GM12878 (cell line): ENCODE results near the gene AMBRA1. TPM values are rescaled to one million over a fixed set of nuclear protein-coding genes. Genes with fewer than 3 reads are reported as not detected.

Experiments used
- ATAC-seq: fragments of 200-7000 bp; cut with Tn5 transposase; 3 replicates; pipeline ENCODE4 v1.9.1; 2020; ENCODE audit warnings: mild to moderate bottlenecking, moderate library complexity
- BruUV-seq: library from RNA; stranded (reverse); fragments of 400-500 nt; replicated peaks from 2 replicates; lab custom pipeline; 2021; lab: Mats Ljungman, UMichigan
- CTCF ChIA-PET: fragments of 300-600 bp; sonication (Branson Sonifier 250); formaldehyde crosslinking; extraction: SDS; loops from one replicate; lab custom pipeline; 2021; ENCODE audit warnings: inconsistent platforms; lab: Yijun Ruan, JAX
- POLR2A ChIA-PET: fragments of 350-600 bp; formaldehyde crosslinking; extraction: SDS; loops from one replicate; lab custom pipeline; 2021; ENCODE audit warnings: inconsistent platforms; lab: Charles Lee
- RAD21 ChIA-PET: fragments of 300-600 bp; sonication (Branson Sonifier 250); formaldehyde crosslinking; loops from one replicate; lab custom pipeline; 2023; ENCODE audit warnings: antibody characterized with exemption; ENCODE audit not compliant: unreplicated experiment; lab: Charles Lee
- SMC1A ChIA-PET: fragments of 300-600 bp; sonication (Branson Sonifier 250); formaldehyde crosslinking; loops from one replicate; lab custom pipeline; 2023; ENCODE audit not compliant: unreplicated experiment, uncharacterized antibody; lab: Charles Lee
- DNase-seq: peaks from one replicate; pipeline ENCODE4 v3.0.0-alpha.2; 2011; ENCODE audit warnings: low read depth, low spot score
- FAIRE-seq: peaks from 3 replicates; lab custom pipeline; 2011; peaks lifted over from hg19 to GRCh38; lab: Jason Lieb, UNC
- H2AFZ ChIP-seq: 2 replicates; pipeline ENCODE4 v1.6.0; 2011; ENCODE audit warnings: low read depth, low read length, control low read depth; ENCODE audit not compliant: control insufficient read depth
- H3K27ac ChIP-seq: 2 replicates; pipeline ENCODE4 v1.5.1; 2011; ENCODE audit warnings: control low read depth; ENCODE audit not compliant: control insufficient read depth, insufficient read depth
- H3K27me3 ChIP-seq, 2 experiments: replicated peaks in 1 of 2; 2 replicates each; pipeline versions ENCODE4 v1.6.0 to v1.6.1; 2011; ENCODE audit warnings: low read length in 1 of 2; ENCODE audit not compliant: control insufficient read depth in 2 of 2, insufficient read depth in 2 of 2
- H3K36me3 ChIP-seq, 2 experiments: 2 replicates each; pipeline ENCODE4 v1.5.1; 2011; ENCODE audit warnings: low read length in 1 of 2; ENCODE audit not compliant: control insufficient read depth in 2 of 2, insufficient read depth in 2 of 2
- H3K4me1 ChIP-seq: 2 replicates; pipeline ENCODE4 v1.6.1; 2011; ENCODE audit warnings: mild to moderate bottlenecking, low read length, moderate library complexity, mixed read lengths; ENCODE audit not compliant: control insufficient read depth, insufficient read depth
- H3K4me2 ChIP-seq: 2 replicates; pipeline ENCODE4 v1.6.0; 2011; ENCODE audit warnings: control low read depth; ENCODE audit not compliant: control insufficient read depth, insufficient read depth
- H3K4me3 ChIP-seq: fragments of 200-600 bp; sonication (generic); 2 replicates; pipeline ENCODE4 v1.5.1; 2016
- H3K79me2 ChIP-seq: 2 replicates; pipeline ENCODE4 v1.6.0; 2011; ENCODE audit warnings: low read length; ENCODE audit not compliant: control insufficient read depth, insufficient read depth
- H3K9ac ChIP-seq: 2 replicates; pipeline ENCODE4 v1.8.0; 2011; ENCODE audit warnings: low read length, control low read depth, mixed read lengths; ENCODE audit not compliant: control insufficient read depth, insufficient read depth
- H3K9me3 ChIP-seq: replicated peaks from 3 replicates; pipeline ENCODE4 v1.5.1; 2011; ENCODE audit warnings: mild to moderate bottlenecking, low read length; ENCODE audit not compliant: control insufficient read depth, insufficient read depth
- H4K20me1 ChIP-seq: 2 replicates; pipeline ENCODE4 v1.6.0; 2011; ENCODE audit not compliant: control insufficient read depth, insufficient read depth
- ESRRA ChIP-seq: IDR thresholded peaks from 2 replicates; pipeline ENCODE4 v1.6.1; 2012; ENCODE audit warnings: mild to moderate bottlenecking, low read length, improper control_type of control experiment
- FOS ChIP-seq: IDR thresholded peaks from 3 replicates; pipeline ENCODE4 v1.6.1; 2011; ENCODE audit warnings: borderline replicate concordance; ENCODE audit not compliant: insufficient read length; ENCODE audit errors: extremely low read depth
- RFX5 ChIP-seq: IDR thresholded peaks from 2 replicates; pipeline ENCODE4 v1.6.1; 2011; ENCODE audit warnings: low read depth, low read length, improper control_type of control experiment
- STAT3 ChIP-seq: IDR thresholded peaks from 2 replicates; pipeline ENCODE4 v1.6.1; 2011; ENCODE audit warnings: low read depth, low read length, improper control_type of control experiment
- WGBS: methylation state at CpG from one replicate; pipeline ENCODE4 v1.1.6; 2016; ENCODE audit warnings: low lambda C conversion rate; ENCODE audit not compliant: insufficient replicate concordance, insufficient coverage; ENCODE audit errors: missing lambda C conversion rate; 5-methylcytosine and 5-hydroxymethylcytosine counted together
- in situ Hi-C: fragments of 300-500 bp; cut with MboI; formaldehyde crosslinking; loops from 9 replicates; pipeline ENCODE4 v1.14.3; 2018; ENCODE audit warnings: mixed read lengths
- intact Hi-C: fragments of 100-400 bp; cut with micrococcal nuclease; formaldehyde crosslinking; loops from one replicate; pipeline ENCODE4 v1.14.2; 2022; ENCODE audit not compliant: unreplicated experiment
- polyA plus RNA-seq, 11 experiments: library from polyadenylated mRNA; depleted of rRNA in 4 of 11; unstranded in 6 of 11; stranded (reverse) in 5 of 11; fragments of >200 nt; fragmentation: Nextera tagmentation in 4 of 11; fragmentation: Illumina TruSeq in 1 of 11; extraction: Ambion mirVana in 4 of 11; extraction: Trizol in 1 of 11; gene quantifications; 1 replicate in 1 of 11; 2 replicates in 10 of 11; pipeline versions ENCODE4 v1.2.1 to v1.2.3, GENCODE V29; 2011 to 2016; ENCODE audit warnings: inconsistent platforms in 2 of 11, missing spikeins in 2 of 11, low read depth in 1 of 11
- total RNA-seq, 4 experiments: library from RNA; depleted of rRNA in 3 of 4; stranded (reverse); fragments of >200 nt in 3 of 4; fragmentation: Illumina TruSeq in 1 of 4; extraction: Trizol in 1 of 4; gene quantifications; 2 replicates each; pipeline versions ENCODE4 v1.2.1 to v1.2.3, GENCODE V29; 2013 to 2021
- TF ChIP-seq, protein P1 (sequence below): fragments of 450-650 bp; IDR thresholded peaks from 2 replicates; pipeline ENCODE4 v1.6.1; 2017; ENCODE audit warnings: mild to moderate bottlenecking, low read depth, inconsistent platforms; ENCODE audit not compliant: poor library complexity, severe bottlenecking

Gene AMBRA1
- total and polyA plus RNA-seq, 10 of the 15 experiments (the other 5 are each of a cell fraction or from before 2014, with no cell fraction given): 0.57 to 34.3 (median 13.7) TPM

DNA sequence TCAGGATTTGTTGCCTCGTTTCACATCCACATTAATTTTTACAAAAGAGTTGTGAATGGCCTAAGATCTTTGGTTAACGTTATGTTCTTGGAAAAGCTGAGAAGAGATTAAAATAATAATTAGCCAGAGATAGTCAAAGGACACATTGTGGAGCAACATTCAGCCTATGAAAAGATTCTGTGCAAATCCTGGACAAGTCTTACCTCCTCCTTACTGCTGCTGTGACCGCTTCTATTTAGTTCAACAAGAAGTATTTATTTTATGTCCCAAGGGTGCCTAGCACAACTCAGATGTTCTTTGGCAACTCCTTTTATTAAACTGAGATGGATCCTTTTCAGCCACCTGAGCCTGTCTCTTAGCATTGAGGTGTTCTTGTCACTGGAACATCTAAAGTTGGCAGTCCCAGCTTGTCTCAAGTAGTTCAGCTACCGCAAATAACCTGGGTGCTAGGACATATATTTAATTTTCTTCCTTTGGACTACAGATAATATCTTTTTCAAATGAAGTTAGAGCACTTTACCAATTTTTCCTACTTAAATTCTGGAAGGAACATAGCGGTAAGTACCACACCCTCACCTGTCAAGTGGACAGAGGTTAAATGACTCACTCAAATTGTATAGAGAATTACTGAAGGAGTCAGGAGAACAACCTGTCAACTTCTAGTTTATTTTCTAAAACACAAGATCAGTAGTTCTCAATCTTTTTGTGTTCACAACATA is 121.7 kb downstream of the AMBRA1 start:
- DNase-seq: no peak
- in situ Hi-C loops: no loop called here
- BruUV-seq: no TSS peak

More for the DNA sequence above, 121.7 kb downstream of the AMBRA1 start:
- H3K4me1 ChIP-seq: peaks cover 15% of the 10 kb centered on the region
- peaks cover 4% of the 10 kb centered on the region for H3K79me2 ChIP-seq
- 98% methylated on average over 5 of the region's 5 CpGs for WGBS
- SMC1A ChIA-PET: interaction anchor here (0.7 to 1.4 kb wide), 4 partner anchors 8 to 21 kb away, joined by 3 read pairs; no protein-coding TSS in a partner anchor
- H4K20me1 ChIP-seq: no peaks in the 10 kb centered on the region
- no peak overlapping the region for H3K4me3 ChIP-seq
- no peak overlapping the region for H3K27ac ChIP-seq
- intact Hi-C loops: no loop called here
- no peak for ATAC-seq
- H3K9ac ChIP-seq: no peak overlapping the region
- TF ChIP-seq ESRRA (no peak), RFX5 (no peak), FOS (no peak), STAT3 (no peak)
- TF ChIP-seq, protein P1, sequence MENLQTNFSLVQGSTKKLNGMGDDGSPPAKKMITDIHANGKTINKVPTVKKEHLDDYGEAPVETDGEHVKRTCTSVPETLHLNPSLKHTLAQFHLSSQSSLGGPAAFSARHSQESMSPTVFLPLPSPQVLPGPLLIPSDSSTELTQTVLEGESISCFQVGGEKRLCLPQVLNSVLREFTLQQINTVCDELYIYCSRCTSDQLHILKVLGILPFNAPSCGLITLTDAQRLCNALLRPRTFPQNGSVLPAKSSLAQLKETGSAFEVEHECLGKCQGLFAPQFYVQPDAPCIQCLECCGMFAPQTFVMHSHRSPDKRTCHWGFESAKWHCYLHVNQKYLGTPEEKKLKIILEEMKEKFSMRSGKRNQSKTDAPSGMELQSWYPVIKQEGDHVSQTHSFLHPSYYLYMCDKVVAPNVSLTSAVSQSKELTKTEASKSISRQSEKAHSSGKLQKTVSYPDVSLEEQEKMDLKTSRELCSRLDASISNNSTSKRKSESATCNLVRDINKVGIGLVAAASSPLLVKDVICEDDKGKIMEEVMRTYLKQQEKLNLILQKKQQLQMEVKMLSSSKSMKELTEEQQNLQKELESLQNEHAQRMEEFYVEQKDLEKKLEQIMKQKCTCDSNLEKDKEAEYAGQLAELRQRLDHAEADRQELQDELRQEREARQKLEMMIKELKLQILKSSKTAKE: no peak
- no peak overlapping the region for H3K4me2 ChIP-seq
- CTCF ChIA-PET: interaction anchor here (1.2 to 1.5 kb wide), 2 partner anchors 18 to 20 kb away, joined by 3 to 4 read pairs; no protein-coding TSS in a partner anchor
- peaks cover 0 to 3% of the 10 kb centered on the region in 2 experiments; a peak in 1 of 4 replicates for H3K36me3 ChIP-seq
- no peaks in the 10 kb centered on the region for H3K27me3 ChIP-seq
- FAIRE-seq: no peak
- H2AFZ ChIP-seq: no peak overlapping the region
- RAD21 ChIA-PET: interaction anchor here (1.9 kb wide), 1 partner anchor 11 kb away, joined by 5 read pairs; no protein-coding TSS in a partner anchor
- H3K9me3 ChIP-seq: no peaks in the 10 kb centered on the region
- POLR2A ChIA-PET: no interaction called here
